B cell (primary cell): ENCODE measurements around the gene FEV.

Source experiments
- EZH2 ChIP-seq: IDR thresholded peaks from 2 replicates; pipeline ENCODE4 v1.6.1; 2012; ENCODE audit warnings: borderline replicate concordance, low read depth, mild to moderate bottlenecking, moderate library complexity, low read length; ENCODE audit not compliant: insufficient read depth, poor library complexity, severe bottlenecking
- TF ChIP-seq, protein P1 (sequence below): fragments of 200-600 bp; IDR thresholded peaks from one replicate; pipeline ENCODE4 v1.8.0; 2022; ENCODE audit warnings: antibody characterized with exemption, mild to moderate bottlenecking

- TF ChIP-seq, protein P1, sequence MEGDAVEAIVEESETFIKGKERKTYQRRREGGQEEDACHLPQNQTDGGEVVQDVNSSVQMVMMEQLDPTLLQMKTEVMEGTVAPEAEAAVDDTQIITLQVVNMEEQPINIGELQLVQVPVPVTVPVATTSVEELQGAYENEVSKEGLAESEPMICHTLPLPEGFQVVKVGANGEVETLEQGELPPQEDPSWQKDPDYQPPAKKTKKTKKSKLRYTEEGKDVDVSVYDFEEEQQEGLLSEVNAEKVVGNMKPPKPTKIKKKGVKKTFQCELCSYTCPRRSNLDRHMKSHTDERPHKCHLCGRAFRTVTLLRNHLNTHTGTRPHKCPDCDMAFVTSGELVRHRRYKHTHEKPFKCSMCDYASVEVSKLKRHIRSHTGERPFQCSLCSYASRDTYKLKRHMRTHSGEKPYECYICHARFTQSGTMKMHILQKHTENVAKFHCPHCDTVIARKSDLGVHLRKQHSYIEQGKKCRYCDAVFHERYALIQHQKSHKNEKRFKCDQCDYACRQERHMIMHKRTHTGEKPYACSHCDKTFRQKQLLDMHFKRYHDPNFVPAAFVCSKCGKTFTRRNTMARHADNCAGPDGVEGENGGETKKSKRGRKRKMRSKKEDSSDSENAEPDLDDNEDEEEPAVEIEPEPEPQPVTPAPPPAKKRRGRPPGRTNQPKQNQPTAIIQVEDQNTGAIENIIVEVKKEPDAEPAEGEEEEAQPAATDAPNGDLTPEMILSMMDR, result no peak
- TF ChIP-seq EZH2, result no peak
Observed at GRCh38 chr2:218990612-218991011, 5.6 kb upstream of the FEV start.
